NCI-H345 (cell line): ENCODE results near the gene KDM3A.

ENCODE experiments used
- DNase-seq: peaks from one replicate; lab custom pipeline; 2025; lab: John Stamatoyannopoulos, UW

KDM3A gene

GRCh38 chr2:86440631-86441391 lies at the start of gene KDM3A:
Gene KDM3A, plus strand, starts transcription at chr2:86441371. Its CDS starts 677 bp downstream, at chr2:86442048.
- peak; percentile 99 for DNase-seq

- DNase-seq = no peak
Observed at GRCh38 chr2:86392873-86393518, 48.2 kb upstream of the KDM3A start.

- DNase-seq = no peak
Observed at GRCh38 chr2:86393521-86394491, 47.4 kb upstream of the KDM3A start.

- no peak for DNase-seq
Observed at GRCh38 chr2:86396291-86396785, 44.8 kb upstream of the KDM3A start.

- no peak for DNase-seq
Observed at GRCh38 chr2:86397986-86398385, 43.2 kb upstream of the KDM3A start.

GRCh38 chr2:86398500-86399474 lies 42.4 kb upstream of the KDM3A start:
- no peak for DNase-seq

- no peak for DNase-seq
Observed at GRCh38 chr2:86400321-86400720, 40.9 kb upstream of the KDM3A start.

GRCh38 chr2:86410581-86410980 lies 30.6 kb upstream of the KDM3A start:
- no peak for DNase-seq

GRCh38 chr2:86411396-86411795 lies 29.8 kb upstream of the KDM3A start:
- no peak for DNase-seq

GRCh38 chr2:86412007-86412406 lies 29.2 kb upstream of the KDM3A start:
- no peak for DNase-seq

- no peak for DNase-seq
Observed at GRCh38 chr2:86413296-86414094, 27.7 kb upstream of the KDM3A start.

- peak; percentile 29 for DNase-seq
Observed at GRCh38 chr2:86414996-86415395, 26.2 kb upstream of the KDM3A start.

GRCh38 chr2:86416146-86416545 lies 25.0 kb upstream of the KDM3A start:
- no peak for DNase-seq

GRCh38 chr2:86417961-86418360 lies 23.2 kb upstream of the KDM3A start:
- DNase-seq = no peak

GRCh38 chr2:86420913-86421312 lies 20.3 kb upstream of the KDM3A start:
- no peak for DNase-seq

GRCh38 chr2:86426271-86426670 lies 14.9 kb upstream of the KDM3A start:
- DNase-seq = no peak

- no peak for DNase-seq
Observed at GRCh38 chr2:86429335-86429734, 11.8 kb upstream of the KDM3A start.

GRCh38 chr2:86430368-86430767 lies 10.8 kb upstream of the KDM3A start:
- no peak for DNase-seq

GRCh38 chr2:86433137-86433536 lies 8.0 kb upstream of the KDM3A start:
- no peak for DNase-seq

- no peak for DNase-seq
Observed at GRCh38 chr2:86434290-86434689, 6.9 kb upstream of the KDM3A start.
